Endothelial cell of hepatic sinusoid (primary cell): ENCODE results near the gene TINAGL1.

Experiments used
- in situ Hi-C: cut with HindIII; loops from 2 replicates; pipeline ENCODE4 v1.10.0; 2017; ENCODE audit warnings: low sequenced_read_pairs

TINAGL1 gene

GRCh38 chr1:31567956-31568570, 8.3 kb upstream of the TINAGL1 start:
- in situ Hi-C loops, result no loop called here

- in situ Hi-C loops, result no loop called here
Measured at GRCh38 chr1:31568895-31569595, 7.3 kb upstream of the TINAGL1 start.

GRCh38 chr1:31569596-31570173, 6.6 kb upstream of the TINAGL1 start:
- in situ Hi-C loops, result loop anchor here (5.0 kb wide), 1 partner anchor 63 kb away; no protein-coding TSS in a partner anchor

GRCh38 chr1:31570228-31570627, 6.1 kb upstream of the TINAGL1 start:
- in situ Hi-C loops, result loop anchor here (5.0 kb wide), 1 partner anchor 62 kb away; no protein-coding TSS in a partner anchor

GRCh38 chr1:31570906-31571305, 5.4 kb upstream of the TINAGL1 start:
- in situ Hi-C loops, result loop anchor here (5.0 kb wide), 1 partner anchor 61 kb away; no protein-coding TSS in a partner anchor

- in situ Hi-C loops, result loop anchor here (5.0 kb wide), 1 partner anchor 61 kb away; no protein-coding TSS in a partner anchor
Measured at GRCh38 chr1:31571340-31572295, 4.7 kb upstream of the TINAGL1 start.

- in situ Hi-C loops, result loop anchor here (5.0 kb wide), 1 partner anchor 60 kb away; no protein-coding TSS in a partner anchor
Measured at GRCh38 chr1:31572323-31573104, 3.8 kb upstream of the TINAGL1 start.

GRCh38 chr1:31573261-31573660, 3.1 kb upstream of the TINAGL1 start:
- in situ Hi-C loops, result loop anchor here (5.0 kb wide), 1 partner anchor 59 kb away; no protein-coding TSS in a partner anchor

GRCh38 chr1:31574749-31575368, 1.5 kb upstream of the TINAGL1 start:
- in situ Hi-C loops, result loop anchor here (5.0 kb wide), 1 partner anchor 57 kb away; no protein-coding TSS in a partner anchor

GRCh38 chr1:31575369-31576140, 760 bp upstream of the TINAGL1 start:
- in situ Hi-C loops, result no loop called here

GRCh38 chr1:31576743-31577455, 584 bp downstream of the TINAGL1 start:
- in situ Hi-C loops, result no loop called here

- in situ Hi-C loops, result no loop called here
Measured at GRCh38 chr1:31577515-31578192, 1.3 kb downstream of the TINAGL1 start.

GRCh38 chr1:31579374-31579773, 3.1 kb downstream of the TINAGL1 start:
- in situ Hi-C loops, result no loop called here

- in situ Hi-C loops, result no loop called here
Measured at GRCh38 chr1:31580513-31580870, 4.2 kb downstream of the TINAGL1 start.

- in situ Hi-C loops, result no loop called here
Measured at GRCh38 chr1:31580891-31581603, 4.7 kb downstream of the TINAGL1 start.

GRCh38 chr1:31581821-31582810, 5.8 kb downstream of the TINAGL1 start:
- in situ Hi-C loops, result no loop called here
